H9 (cell line): ENCODE data around the gene RGP1. TPM values are rescaled to one million over a fixed set of nuclear protein-coding genes. Genes with fewer than 3 reads are reported as not detected.

ENCODE experiments used
- DNase-seq: peaks from one replicate; pipeline ENCODE4 v3.0.0-alpha.2; 2017
- H2AFZ ChIP-seq: one replicate; pipeline ENCODE4 v1.6.1; 2013; ENCODE audit warnings: mild to moderate bottlenecking, low read length, control low read depth, moderate library complexity
- H2AK5ac ChIP-seq: 2 replicates; pipeline ENCODE4 v1.6.1; 2013; ENCODE audit warnings: low read length, control low read depth, mixed read lengths; ENCODE audit not compliant: insufficient read length
- H2BK120ac ChIP-seq: one replicate; pipeline ENCODE4 v1.6.1; 2013; ENCODE audit warnings: low read depth, mild to moderate bottlenecking, low read length, control low read depth, inconsistent platforms; ENCODE audit not compliant: poor library complexity, severe bottlenecking
- H2BK12ac ChIP-seq: 2 replicates; pipeline ENCODE4 v1.6.1; 2013; ENCODE audit warnings: low read length, control low read depth, mixed read lengths, low read depth; ENCODE audit not compliant: insufficient read length
- H2BK15ac ChIP-seq: 2 replicates; pipeline ENCODE4 v1.6.1; 2013; ENCODE audit warnings: low read depth, low read length, control low read depth
- H2BK20ac ChIP-seq: one replicate; pipeline ENCODE4 v1.6.1; 2013; ENCODE audit warnings: low read depth, mild to moderate bottlenecking, low read length, control low read depth, inconsistent platforms; ENCODE audit not compliant: poor library complexity, severe bottlenecking
- H2BK5ac ChIP-seq: 2 replicates; pipeline ENCODE4 v1.6.1; 2013; ENCODE audit warnings: low read length, control low read depth, mixed read lengths; ENCODE audit not compliant: insufficient read length
- H3K14ac ChIP-seq: 2 replicates; pipeline ENCODE4 v1.6.1; 2013; ENCODE audit warnings: low read length, control low read depth; ENCODE audit not compliant: insufficient read depth
- H3K18ac ChIP-seq: 2 replicates; pipeline ENCODE4 v1.6.1; 2013; ENCODE audit warnings: low read depth, mild to moderate bottlenecking, mixed read lengths, low read length, control low read depth; ENCODE audit not compliant: insufficient read length
- H3K23ac ChIP-seq: 2 replicates; pipeline ENCODE4 v1.6.1; 2013; ENCODE audit warnings: low read length, control low read depth, mixed read lengths, low read depth; ENCODE audit not compliant: insufficient read length
- H3K23me2 ChIP-seq: 2 replicates; pipeline ENCODE4 v1.6.1; 2013; ENCODE audit warnings: low read depth, mild to moderate bottlenecking, mixed read lengths, low read length, control low read depth; ENCODE audit not compliant: insufficient read length, poor library complexity, severe bottlenecking
- H3K27ac ChIP-seq: 2 replicates; pipeline ENCODE4 v1.5.1; 2013; ENCODE audit warnings: low read length, control low read depth, mixed read lengths, low read depth; ENCODE audit not compliant: insufficient read length
- H3K27me3 ChIP-seq: 2 replicates; pipeline ENCODE4 v1.6.1; 2013; ENCODE audit warnings: low read length, control low read depth, inconsistent platforms; ENCODE audit not compliant: insufficient read depth
- H3K4ac ChIP-seq: 2 replicates; pipeline ENCODE4 v1.6.1; 2013; ENCODE audit warnings: low read depth, mild to moderate bottlenecking, control low read depth, inconsistent platforms, low read length, moderate library complexity
- H3K4me1 ChIP-seq: 2 replicates; pipeline ENCODE4 v1.6.1; 2013; ENCODE audit warnings: low read length, control low read depth, inconsistent platforms; ENCODE audit not compliant: insufficient read depth
- H3K4me2 ChIP-seq: 2 replicates; pipeline ENCODE4 v1.6.1; 2013; ENCODE audit warnings: low read length, control low read depth, mixed read lengths; ENCODE audit not compliant: insufficient read length, insufficient read depth
- H3K56ac ChIP-seq: 2 replicates; pipeline ENCODE4 v1.6.1; 2013; ENCODE audit warnings: low read depth, mild to moderate bottlenecking, mixed read lengths, low read length, control low read depth; ENCODE audit not compliant: insufficient read length
- H3K79me1 ChIP-seq: 2 replicates; pipeline ENCODE4 v1.6.1; 2013; ENCODE audit warnings: low read depth, mild to moderate bottlenecking, moderate library complexity, low read length, control low read depth, inconsistent platforms; ENCODE audit not compliant: insufficient read depth, poor library complexity, severe bottlenecking
- H3K79me2 ChIP-seq: 2 replicates; pipeline ENCODE4 v1.6.1; 2013; ENCODE audit warnings: low read length, control low read depth, inconsistent platforms; ENCODE audit not compliant: insufficient read depth
- H3K9ac ChIP-seq: 2 replicates; pipeline ENCODE4 v1.6.1; 2013; ENCODE audit warnings: low read length, control low read depth, mixed read lengths; ENCODE audit not compliant: insufficient read length; ENCODE audit errors: extremely low read depth
- H3K9me3 ChIP-seq: one replicate; pipeline ENCODE4 v1.6.1; 2013; ENCODE audit warnings: low read depth, low read length, inconsistent platforms; ENCODE audit not compliant: control insufficient read depth
- H3T11ph ChIP-seq: one replicate; pipeline ENCODE4 v1.6.1; 2013; ENCODE audit warnings: mild to moderate bottlenecking, low read length, control low read depth, inconsistent platforms
- H4K20me1 ChIP-seq: one replicate; pipeline ENCODE4 v1.6.1; 2013; ENCODE audit not compliant: control insufficient read depth, insufficient read length, insufficient read depth
- H4K5ac ChIP-seq: 2 replicates; pipeline ENCODE4 v1.6.1; 2013; ENCODE audit warnings: low read depth, mild to moderate bottlenecking, mixed read lengths, low read length, control low read depth; ENCODE audit not compliant: insufficient read length
- H4K8ac ChIP-seq: replicated peaks from 2 replicates; pipeline ENCODE4 v1.6.1; 2013; ENCODE audit warnings: low read length, control low read depth, mixed read lengths, low read depth; ENCODE audit not compliant: insufficient read length
- H4K91ac ChIP-seq: 2 replicates; pipeline ENCODE4 v1.6.1; 2013; ENCODE audit warnings: low read depth, mild to moderate bottlenecking, moderate library complexity, mixed read lengths, low read length, control low read depth; ENCODE audit not compliant: insufficient read length
- H3K27ac Mint-ChIP-seq, 3 experiments: 2 replicates in 2 of 3; 3 replicates in 1 of 3; pipeline ENCODE4 v1.8.0; 2020 to 2021; ENCODE audit warnings: mixed read lengths in 3 of 3, mild to moderate bottlenecking in 1 of 3, moderate library complexity in 1 of 3
- H3K27me3 Mint-ChIP-seq: 2 replicates; pipeline ENCODE4 v1.8.0; 2021; ENCODE audit warnings: low read depth, mild to moderate bottlenecking, moderate library complexity, mixed read lengths
- H3K36me3 Mint-ChIP-seq, 3 experiments: 2 replicates in 2 of 3; 3 replicates in 1 of 3; pipeline ENCODE4 v1.8.0; 2020 to 2021; ENCODE audit warnings: low read depth in 3 of 3, mixed read lengths in 3 of 3; ENCODE audit not compliant: insufficient read depth in 1 of 3
- H3K4me1 Mint-ChIP-seq, 2 experiments: 2 replicates each; pipeline ENCODE4 v1.8.0; 2020; ENCODE audit warnings: mixed read lengths in 2 of 2
- H3K4me3 Mint-ChIP-seq, 2 experiments: 2 replicates in 1 of 2; 3 replicates in 1 of 2; pipeline ENCODE4 v1.8.0; 2020 to 2021; ENCODE audit warnings: mild to moderate bottlenecking in 2 of 2, mixed read lengths in 2 of 2, moderate library complexity in 1 of 2
- H3K9me3 Mint-ChIP-seq, 2 experiments: 2 replicates in 1 of 2; 3 replicates in 1 of 2; pipeline ENCODE4 v1.8.0; 2020; ENCODE audit warnings: mild to moderate bottlenecking in 2 of 2, mixed read lengths in 2 of 2, moderate library complexity in 1 of 2
- CTCF ChIP-seq: fragments of 200-600 bp; sonication (generic); conservative IDR thresholded peaks from 3 replicates; pipeline ENCODE4 v1.8.0; 2021; ENCODE audit warnings: antibody characterized with exemption, mild to moderate bottlenecking
- WGBS: extraction: QIAGEN DNeasy Blood & Tissue Kit; methylation state at CpG from one replicate; pipeline ENCODE4 v1.1.7; 2013; ENCODE audit warnings: missing lambda C conversion rate, low lambda C conversion rate, mixed read lengths; ENCODE audit not compliant: insufficient read length; ENCODE audit errors: extremely low coverage; 5-methylcytosine and 5-hydroxymethylcytosine counted together
- total RNA-seq: library from RNA; stranded (reverse); gene quantifications from 2 replicates; pipeline ENCODE4 v1.2.1, GENCODE V29; 2021

Gene RGP1
- total RNA-seq, 1 experiment from 2014 or later = 25.7 TPM

- H3K4me3 Mint-ChIP-seq = no peak overlapping the region
- H3K27ac Mint-ChIP-seq = no peak overlapping the region
- no CpG with 5 or more reads among the region's 11 CpGs for WGBS
Observed at GRCh38 chr9:35700031-35700430, 49.1 kb upstream of the RGP1 start.

More at GRCh38 chr9:35700031-35700430, 49.1 kb upstream of the RGP1 start:
- Histone ChIP-seq H2BK120ac (no peak overlapping the region), H3K4me2 (no peak overlapping the region), H3K27me3 (no peaks in the 10 kb centered on the region), H3K56ac (no peak overlapping the region), H3K23me2 (no peaks in the 10 kb centered on the region), H3K23ac (no peak overlapping the region), H3T11ph (no peak overlapping the region), H2BK20ac (no peak overlapping the region), H4K91ac (no peak overlapping the region), H3K4me1 (no peaks in the 10 kb centered on the region), H4K20me1 (no peaks in the 10 kb centered on the region), H2AK5ac (no peak overlapping the region), H3K9me3 (no peaks in the 10 kb centered on the region), H4K8ac (no peak overlapping the region), H2AFZ (no peak overlapping the region), H3K9ac (no peak overlapping the region), H3K79me1 (no peaks in the 10 kb centered on the region), H3K14ac (no peak overlapping the region), H3K27ac (no peak overlapping the region), H2BK15ac (no peak overlapping the region), H2BK5ac (no peak overlapping the region), H3K79me2 (no peaks in the 10 kb centered on the region), H3K18ac (no peak overlapping the region), H2BK12ac (no peak overlapping the region), H3K4ac (no peak overlapping the region), H4K5ac (no peak overlapping the region)
- Mint-ChIP-seq H3K4me1 (no peaks in the 10 kb centered on the region; a peak in 1 of 4 replicates), H3K27me3 (no peaks in the 10 kb centered on the region), H3K36me3 (peaks cover 2 to 27% (median 17%) of the 10 kb centered on the region in 3 experiments), H3K9me3 (no peaks in the 10 kb centered on the region)
- no peak for TF ChIP-seq CTCF
- no peak for DNase-seq
